Caco-2 (cell line): ENCODE data around the gene PMF1. TPM values are rescaled to one million over a fixed set of nuclear protein-coding genes. Genes with fewer than 3 reads are reported as not detected.
A peak's percentile ranks its signal among the peaks of the same experiment; 100 is the strongest.

Source experiments
- BruUV-seq: library from RNA; stranded (reverse); fragments of 400-500 nt; replicated peaks from 2 replicates; lab custom pipeline; 2021; lab: Mats Ljungman, UMichigan
- CTCF ChIA-PET: fragments of 300-600 bp; sonication (Branson Sonifier 250); formaldehyde crosslinking; loops from one replicate; lab custom pipeline; 2022; ENCODE audit warnings: antibody characterized with exemption; lab: Charles Lee
- POLR2A ChIA-PET: fragments of 300-600 bp; sonication (Branson Sonifier 250); formaldehyde crosslinking; loops from one replicate; lab custom pipeline; 2022; ENCODE audit warnings: antibody characterized with exemption; lab: Charles Lee
- DNase-seq, 2 experiments: peaks; one replicate each; pipeline versions ENCODE4 v3.0.0 to v3.0.0-alpha.2; 2020 to 2022
- H3K27me3 ChIP-seq: replicated peaks from 2 replicates; pipeline ENCODE4 v1.6.0; 2011; ENCODE audit warnings: low read length; ENCODE audit not compliant: control insufficient read depth, insufficient read depth
- H3K36me3 ChIP-seq: 2 replicates; pipeline ENCODE4 v1.5.1; 2011; ENCODE audit warnings: low read length; ENCODE audit not compliant: control insufficient read depth, insufficient read depth
- H3K4me1 ChIP-seq: fragments of 250-450 bp; sonication (Bioruptor Pico); 2 replicates; pipeline ENCODE4 v1.5.1; 2020; ENCODE audit warnings: mild to moderate bottlenecking
- H3K4me3 ChIP-seq: 2 replicates; pipeline ENCODE4 v1.5.1; 2011; ENCODE audit warnings: low read depth, mild to moderate bottlenecking, control low read depth, low read length
- H3K9me3 ChIP-seq: fragments of 250-450 bp; sonication (Bioruptor Pico); 2 replicates; pipeline ENCODE4 v1.5.1; 2020; ENCODE audit warnings: mild to moderate bottlenecking, moderate library complexity
- H3K27ac Mint-ChIP-seq: one replicate; pipeline ENCODE4 v1.8.0; 2022; ENCODE audit warnings: mixed read lengths; ENCODE audit not compliant: unreplicated experiment
- H3K27me3 Mint-ChIP-seq: one replicate; pipeline ENCODE4 v1.8.0; 2022; ENCODE audit warnings: mixed read lengths; ENCODE audit not compliant: insufficient read depth, unreplicated experiment
- H3K36me3 Mint-ChIP-seq: one replicate; pipeline ENCODE4 v1.8.0; 2022; ENCODE audit warnings: mild to moderate bottlenecking, mixed read lengths; ENCODE audit not compliant: insufficient read depth, unreplicated experiment
- H3K4me1 Mint-ChIP-seq: one replicate; pipeline ENCODE4 v1.8.0; 2022; ENCODE audit warnings: low read depth, mixed read lengths; ENCODE audit not compliant: unreplicated experiment
- H3K4me3 Mint-ChIP-seq: one replicate; pipeline ENCODE4 v1.8.0; 2022; ENCODE audit warnings: mild to moderate bottlenecking, moderate library complexity, mixed read lengths; ENCODE audit not compliant: unreplicated experiment
- H3K9me3 Mint-ChIP-seq: one replicate; pipeline ENCODE4 v1.8.0; 2022; ENCODE audit warnings: mixed read lengths; ENCODE audit not compliant: unreplicated experiment
- intact Hi-C: fragments of 100-400 bp; cut with micrococcal nuclease; formaldehyde crosslinking; loops from one replicate; pipeline ENCODE4 v1.10.0; 2022; ENCODE audit not compliant: unreplicated experiment
- total RNA-seq: library from RNA; stranded (reverse); gene quantifications from 2 replicates; pipeline ENCODE4 v1.2.3, GENCODE V29; 2022
- TF ChIP-seq, protein P1 (sequence below), 2 experiments: fragments of 200-600 bp in 1 of 2; IDR thresholded peaks; 1 replicate in 1 of 2; 2 replicates in 1 of 2; pipeline versions ENCODE4 v1.5.1 to v1.8.0; 2011 to 2022; ENCODE audit warnings: antibody characterized with exemption in 1 of 2, control low read depth in 1 of 2, inconsistent platforms in 1 of 2, low read depth in 1 of 2, low read length in 1 of 2, mild to moderate bottlenecking in 1 of 2, moderate library complexity in 1 of 2; ENCODE audit not compliant: insufficient read depth in 1 of 2, severe bottlenecking in 1 of 2, unreplicated experiment in 1 of 2

The PMF1 gene
- total RNA-seq, 1 experiment from 2014 or later, result 90.2 TPM

DNA sequence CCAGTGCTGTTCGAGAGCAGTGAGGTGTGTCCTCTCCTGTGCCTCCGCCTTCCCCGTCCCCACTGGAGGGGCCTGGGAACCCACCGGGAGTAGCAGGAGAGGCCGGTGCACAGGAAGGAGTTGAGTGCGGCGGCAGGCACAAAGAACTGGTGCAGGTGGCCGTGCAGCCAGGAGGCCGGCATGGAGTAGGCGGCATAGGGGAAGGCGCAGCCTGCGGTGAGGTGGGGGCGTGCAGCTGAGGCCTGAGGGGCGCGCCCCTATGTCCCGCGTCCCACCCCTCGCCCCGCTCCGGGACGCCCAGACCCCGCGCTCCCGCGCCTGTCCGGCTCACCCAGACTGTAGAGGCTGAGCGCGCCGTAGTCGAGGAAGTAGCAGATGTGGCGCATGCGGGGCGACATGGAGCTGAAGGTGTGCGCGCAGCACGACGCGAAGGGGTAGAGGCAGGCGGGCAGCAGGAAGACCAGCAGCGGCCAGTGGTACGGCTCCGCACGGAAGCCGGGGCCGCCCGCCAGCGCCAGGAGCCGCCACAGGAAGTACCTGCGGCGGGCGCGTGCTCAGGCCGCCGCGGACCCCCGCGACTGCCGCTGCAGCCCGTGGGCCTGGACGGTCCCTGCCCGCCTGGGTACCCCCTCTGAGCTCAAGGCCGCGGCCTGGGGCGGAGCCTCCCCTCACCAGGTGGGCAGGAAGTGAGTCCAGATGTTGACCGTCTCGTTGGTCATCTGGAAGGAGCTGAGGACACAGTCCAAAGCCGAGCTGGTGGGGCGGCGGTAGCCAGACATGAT, 32.8 kb downstream of the PMF1 start:
- Mint-ChIP-seq H3K27ac (no peak overlapping the region), H3K36me3 (peaks cover 77% of the 10 kb centered on the region), H3K4me3 (peak overlapping the region; percentile 22), H3K9me3 (no peaks in the 10 kb centered on the region), H3K4me1 (peaks cover 4% of the 10 kb centered on the region), H3K27me3 (no peaks in the 10 kb centered on the region)
- Histone ChIP-seq H3K9me3 (no peaks in the 10 kb centered on the region), H3K27me3 (no peaks in the 10 kb centered on the region), H3K36me3 (peaks cover 2% of the 10 kb centered on the region; the same call in 1 of the 2 replicates), H3K4me1 (no peaks in the 10 kb centered on the region), H3K4me3 (no peak overlapping the region)
- TF ChIP-seq, protein P1, sequence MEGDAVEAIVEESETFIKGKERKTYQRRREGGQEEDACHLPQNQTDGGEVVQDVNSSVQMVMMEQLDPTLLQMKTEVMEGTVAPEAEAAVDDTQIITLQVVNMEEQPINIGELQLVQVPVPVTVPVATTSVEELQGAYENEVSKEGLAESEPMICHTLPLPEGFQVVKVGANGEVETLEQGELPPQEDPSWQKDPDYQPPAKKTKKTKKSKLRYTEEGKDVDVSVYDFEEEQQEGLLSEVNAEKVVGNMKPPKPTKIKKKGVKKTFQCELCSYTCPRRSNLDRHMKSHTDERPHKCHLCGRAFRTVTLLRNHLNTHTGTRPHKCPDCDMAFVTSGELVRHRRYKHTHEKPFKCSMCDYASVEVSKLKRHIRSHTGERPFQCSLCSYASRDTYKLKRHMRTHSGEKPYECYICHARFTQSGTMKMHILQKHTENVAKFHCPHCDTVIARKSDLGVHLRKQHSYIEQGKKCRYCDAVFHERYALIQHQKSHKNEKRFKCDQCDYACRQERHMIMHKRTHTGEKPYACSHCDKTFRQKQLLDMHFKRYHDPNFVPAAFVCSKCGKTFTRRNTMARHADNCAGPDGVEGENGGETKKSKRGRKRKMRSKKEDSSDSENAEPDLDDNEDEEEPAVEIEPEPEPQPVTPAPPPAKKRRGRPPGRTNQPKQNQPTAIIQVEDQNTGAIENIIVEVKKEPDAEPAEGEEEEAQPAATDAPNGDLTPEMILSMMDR (IDR thresholded peaks at IDR 0.05; ENCODE audit: insufficient read depth in 1 of 2, low read depth in 1 of 2, low read length in 1 of 2, severe bottlenecking in 1 of 2, unreplicated experiment in 1 of 2), result no peak
- CTCF ChIA-PET, result interaction anchor here (1.6 to 1.9 kb wide), 2 partner anchors 104 to 109 kb away, joined by 6 read pairs; no protein-coding TSS in a partner anchor
- no TSS peak for BruUV-seq
- intact Hi-C loops, result no loop called here
- POLR2A ChIA-PET, result no interaction called here
- DNase-seq, result no peak

DNA sequence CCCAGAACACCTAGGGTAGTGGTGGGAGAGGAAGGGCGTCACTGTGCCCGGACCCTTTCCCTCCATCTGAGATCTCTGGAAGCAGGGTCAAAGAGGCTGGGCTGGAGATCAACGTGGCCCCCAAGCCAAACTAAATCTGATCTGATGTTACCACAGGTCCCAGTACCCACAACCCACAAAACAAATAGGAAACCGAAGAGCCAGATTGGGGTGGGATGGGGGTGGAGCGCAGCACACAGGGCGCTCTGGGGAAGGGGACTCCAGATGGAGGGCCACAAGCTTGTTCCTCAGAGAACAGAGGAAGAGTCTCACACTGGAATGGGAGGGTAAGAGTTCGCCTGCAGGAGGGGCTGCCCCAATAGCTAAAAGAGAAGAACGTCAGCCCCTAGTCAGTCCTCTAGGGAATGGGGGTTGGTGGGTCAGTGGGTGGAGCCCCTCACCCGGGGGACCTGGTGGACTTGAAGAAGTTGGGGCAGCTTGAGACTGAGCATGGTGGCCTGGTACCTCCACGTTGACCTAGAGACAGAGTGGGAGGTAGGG, 33.5 kb downstream of the PMF1 start:
- H3K4me1 ChIP-seq, result no peaks in the 10 kb centered on the region
- Mint-ChIP-seq H3K4me3 (no peak overlapping the region), H3K27me3 (no peaks in the 10 kb centered on the region), H3K9me3 (no peaks in the 10 kb centered on the region), H3K4me1 (peaks cover 4% of the 10 kb centered on the region), H3K36me3 (peaks cover 84% of the 10 kb centered on the region), H3K27ac (no peak overlapping the region)
- intact Hi-C loops, result no loop called here
- no TSS peak for BruUV-seq
- H3K36me3 ChIP-seq, result peaks cover 3% of the 10 kb centered on the region; the same call in 1 of the 2 replicates
- TF ChIP-seq, protein P1 (IDR thresholded peaks at IDR 0.05; ENCODE audit: insufficient read depth in 1 of 2, low read depth in 1 of 2, low read length in 1 of 2, severe bottlenecking in 1 of 2, unreplicated experiment in 1 of 2), result no peak
- no peaks in the 10 kb centered on the region for H3K9me3 ChIP-seq
- H3K4me3 ChIP-seq, result no peak overlapping the region
- no peak for DNase-seq
- ChIA-PET CTCF (interaction anchor here (1.6 to 1.9 kb wide), 2 partner anchors 105 to 109 kb away, joined by 6 read pairs; no protein-coding TSS in a partner anchor), POLR2A (no interaction called here)
- H3K27me3 ChIP-seq, result no peaks in the 10 kb centered on the region

DNA sequence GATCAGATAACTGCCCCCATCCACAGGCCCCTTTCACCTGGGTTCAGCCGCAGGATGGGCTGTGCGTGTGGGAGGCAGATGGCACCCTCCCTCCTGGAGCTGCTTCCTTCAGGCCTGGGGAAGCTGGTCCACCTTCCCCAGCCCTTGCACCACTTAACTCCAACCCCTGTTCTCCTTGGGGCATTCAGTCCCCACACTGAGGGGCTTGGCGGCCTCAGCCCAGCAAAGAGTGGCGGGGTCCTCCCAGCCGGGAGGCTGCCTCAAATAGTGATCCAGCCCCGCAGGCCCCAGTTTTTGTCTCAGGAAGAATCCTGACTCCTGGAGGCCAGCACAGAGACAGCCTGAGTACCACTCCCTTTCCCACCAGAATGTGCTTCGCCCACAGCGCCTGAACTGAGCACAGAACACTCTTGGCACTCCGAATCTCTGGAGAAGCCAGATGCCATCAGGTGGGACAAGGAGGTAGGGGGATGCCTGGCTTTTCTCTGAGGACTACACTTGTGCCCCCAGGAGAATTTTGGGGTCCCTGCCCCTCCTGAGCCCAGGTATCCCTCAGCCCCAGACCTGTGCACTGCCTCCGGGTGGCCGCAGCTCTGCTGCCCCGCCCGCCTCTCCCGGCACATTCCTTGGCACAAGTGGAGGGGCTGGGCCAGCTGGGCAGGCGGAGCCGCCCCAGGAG, 34.1 kb downstream of the PMF1 start:
- H3K9me3 ChIP-seq, result no peaks in the 10 kb centered on the region
- H3K4me1 ChIP-seq, result no peaks in the 10 kb centered on the region
- Mint-ChIP-seq H3K27me3 (no peaks in the 10 kb centered on the region), H3K4me3 (no peak overlapping the region), H3K36me3 (peaks cover 87% of the 10 kb centered on the region), H3K27ac (no peak overlapping the region), H3K4me1 (peaks cover 4% of the 10 kb centered on the region), H3K9me3 (no peaks in the 10 kb centered on the region)
- POLR2A ChIA-PET, result no interaction called here
- H3K27me3 ChIP-seq, result no peaks in the 10 kb centered on the region
- H3K4me3 ChIP-seq, result no peak overlapping the region
- TF ChIP-seq, protein P1 (IDR thresholded peaks at IDR 0.05; ENCODE audit: insufficient read depth in 1 of 2, low read depth in 1 of 2, low read length in 1 of 2, severe bottlenecking in 1 of 2, unreplicated experiment in 1 of 2), result no peak
- no TSS peak for BruUV-seq
- H3K36me3 ChIP-seq, result peaks cover 4% of the 10 kb centered on the region; the same call in 1 of the 2 replicates
- DNase-seq, result no peak
- CTCF ChIA-PET, result interaction anchor here (1.6 to 1.9 kb wide), 2 partner anchors 106 to 110 kb away, joined by 6 read pairs; no protein-coding TSS in a partner anchor
- intact Hi-C loops, result no loop called here
